HUDEP-2 (cell line): ENCODE results near the gene REP15.
"Not testable (repeated sequence)": the region's sequence is repeated elsewhere in the genome, so short reads cannot be mapped to it uniquely, and the experiment has no call there.

ENCODE experiments used
- DNase-seq, 76 experiments: peaks; one replicate each; lab custom pipeline; 2025; ENCODE audit not compliant: unreplicated experiment in 76 of 76; lab: John Stamatoyannopoulos, UW

REP15 gene, protein sequence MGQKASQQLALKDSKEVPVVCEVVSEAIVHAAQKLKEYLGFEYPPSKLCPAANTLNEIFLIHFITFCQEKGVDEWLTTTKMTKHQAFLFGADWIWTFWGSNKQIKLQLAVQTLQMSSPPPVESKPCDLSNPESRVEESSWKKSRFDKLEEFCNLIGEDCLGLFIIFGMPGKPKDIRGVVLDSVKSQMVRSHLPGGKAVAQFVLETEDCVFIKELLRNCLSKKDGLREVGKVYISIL

GRCh38 chr12:27696293-27696652 is at the start of gene REP15:
REP15 (plus strand) TSS chr12:27696447; CDS start chr12:27696563, 116 bp downstream.
- no peak for DNase-seq

- no peak for DNase-seq
Observed at GRCh38 chr12:27650011-27650410, 46.2 kb upstream of the REP15 start.

DNA sequence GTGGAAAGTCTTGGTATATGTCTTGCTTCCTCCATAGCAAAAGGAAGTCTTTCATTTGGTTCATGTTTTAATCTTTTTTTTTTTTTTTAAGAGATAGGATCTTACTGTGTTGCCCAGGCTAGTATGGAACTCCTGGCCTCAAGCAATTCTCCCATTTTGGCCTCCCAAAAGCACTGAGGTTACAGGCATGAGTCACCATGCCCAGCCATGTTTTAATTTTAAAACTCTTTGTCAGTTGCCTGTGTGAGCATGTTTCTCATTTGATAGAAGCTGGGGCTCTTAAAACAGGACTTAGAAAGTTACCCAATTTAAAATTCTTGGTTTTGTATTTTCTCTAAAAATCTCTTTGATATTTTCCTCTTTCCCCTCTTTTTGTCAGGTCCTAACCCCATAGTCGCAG is 45.0 kb upstream of the REP15 start:
- no peak for DNase-seq

GRCh38 chr12:27652174-27652763 is 44.0 kb upstream of the REP15 start:
- DNase-seq = peak in 23 of 76 experiments; percentile 1 to 48 (median 23)

- no peak for DNase-seq
Observed at GRCh38 chr12:27653661-27654060, 42.6 kb upstream of the REP15 start.

- DNase-seq = not testable (repeated sequence)
Observed at GRCh38 chr12:27655476-27655875, 40.8 kb upstream of the REP15 start.

GRCh38 chr12:27657296-27657695 is 39.0 kb upstream of the REP15 start:
- DNase-seq = no peak

- DNase-seq = no peak
Observed at GRCh38 chr12:27665704-27666103, 30.5 kb upstream of the REP15 start.

DNA sequence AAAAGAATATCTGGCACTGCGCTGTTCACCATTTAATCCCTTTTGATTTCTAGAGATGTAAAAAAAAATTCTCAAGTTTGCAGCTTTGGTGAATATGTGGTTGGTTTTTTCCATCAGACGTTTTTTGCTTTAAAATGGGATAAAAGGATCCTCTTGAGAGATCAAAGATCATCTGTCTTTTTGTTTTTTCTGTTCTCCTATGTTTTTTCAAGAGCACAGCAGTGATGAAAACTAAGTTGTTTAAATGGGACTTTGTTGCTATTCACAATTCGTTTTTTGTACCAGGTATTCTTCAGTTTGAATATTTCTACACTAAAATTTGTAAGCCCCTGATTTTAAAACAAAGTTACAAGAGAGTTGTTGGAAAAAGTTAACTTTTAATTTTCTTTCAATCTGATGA is 29.7 kb upstream of the REP15 start:
- DNase-seq = no peak

DNA sequence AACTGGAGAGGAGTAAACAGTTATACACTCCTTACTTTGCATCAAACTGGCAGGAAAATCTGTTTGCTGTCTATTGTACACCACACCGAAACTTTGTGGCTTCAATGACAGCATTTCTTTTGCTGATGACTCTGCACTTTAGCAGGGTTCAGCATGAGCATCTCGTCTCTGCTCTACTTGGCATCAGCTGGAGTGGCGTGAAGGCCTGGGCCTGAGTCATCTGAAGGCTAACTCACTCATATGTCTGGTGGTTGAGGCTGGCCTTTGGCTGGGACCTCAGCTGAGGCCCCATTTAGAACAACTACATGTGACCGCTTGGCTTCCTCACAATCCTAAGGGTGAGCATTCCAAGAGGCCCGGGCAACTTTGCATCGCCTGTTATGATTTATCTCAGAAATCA is 28.7 kb upstream of the REP15 start:
- no peak for DNase-seq

- DNase-seq = no peak
Observed at GRCh38 chr12:27672051-27672450, 24.2 kb upstream of the REP15 start.

DNA sequence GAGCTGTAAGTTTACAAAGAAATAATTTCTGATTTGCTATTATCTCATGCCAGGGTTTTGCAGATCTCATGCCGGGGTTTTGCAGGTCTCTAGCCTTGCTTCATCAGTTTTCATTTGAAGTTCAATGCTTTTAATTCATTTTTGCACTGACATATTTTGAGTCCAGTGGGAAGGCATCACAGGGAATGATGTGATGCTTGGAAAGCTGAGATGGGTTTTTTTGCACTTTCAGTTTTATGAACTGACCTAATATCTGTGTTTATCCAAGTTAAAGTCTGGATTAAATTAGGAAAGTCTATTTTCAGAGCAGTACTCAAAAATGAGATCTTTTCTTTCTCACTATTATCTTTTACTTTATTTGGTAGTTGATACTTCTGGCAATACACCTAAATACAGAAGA is 23.6 kb upstream of the REP15 start:
- no peak for DNase-seq

DNA sequence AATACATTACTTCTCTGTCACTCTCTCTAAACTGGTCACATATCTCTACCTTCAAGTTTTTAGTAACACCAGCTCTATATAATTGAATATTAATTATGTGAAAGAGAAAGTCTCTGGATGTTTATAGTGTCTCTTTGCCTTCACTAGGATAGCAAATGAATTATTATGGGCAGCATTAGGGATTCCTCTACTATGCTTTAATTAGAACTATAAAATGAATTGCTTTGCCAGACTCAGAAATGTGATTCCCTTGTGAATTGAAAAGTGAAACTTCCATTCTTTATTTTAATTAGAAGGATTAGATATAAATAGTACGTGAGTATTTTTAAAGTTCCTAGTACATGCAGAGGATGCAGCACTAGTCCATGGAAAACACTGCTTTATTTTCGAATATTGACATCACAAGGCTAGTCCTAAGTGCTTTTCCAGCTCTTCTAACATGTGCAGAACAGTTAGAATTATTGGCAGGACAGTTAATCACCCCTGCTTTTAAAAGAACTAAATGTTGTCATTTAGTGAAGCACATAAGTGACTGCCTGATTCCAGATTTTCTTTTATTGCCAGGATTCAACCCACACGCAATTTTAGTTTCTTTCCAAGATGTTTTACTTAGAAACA is 23.0 kb upstream of the REP15 start:
- DNase-seq = no peak

GRCh38 chr12:27674989-27675388 is 21.3 kb upstream of the REP15 start:
- no peak for DNase-seq

GRCh38 chr12:27680619-27681018 is 15.6 kb upstream of the REP15 start:
- DNase-seq = no peak

DNA sequence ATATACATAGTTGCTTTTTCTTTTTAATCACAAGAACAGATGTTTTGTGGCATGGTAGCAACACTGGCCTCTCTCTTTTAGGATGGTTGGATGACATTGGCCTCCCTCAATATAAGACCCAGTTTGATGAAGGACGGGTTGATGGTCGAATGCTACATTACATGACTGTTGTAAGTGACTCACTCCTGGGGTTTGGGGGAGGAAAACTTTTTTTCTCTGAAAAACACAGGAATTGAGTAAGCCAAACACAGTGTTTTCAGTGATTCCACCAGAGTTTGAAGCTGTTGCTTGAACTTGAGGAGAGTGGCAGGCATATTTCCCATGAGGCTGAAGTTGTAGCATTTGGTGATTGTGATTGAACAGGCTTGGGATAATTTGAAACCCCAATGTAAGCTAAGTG is 13.7 kb upstream of the REP15 start:
- DNase-seq = no peak

DNA sequence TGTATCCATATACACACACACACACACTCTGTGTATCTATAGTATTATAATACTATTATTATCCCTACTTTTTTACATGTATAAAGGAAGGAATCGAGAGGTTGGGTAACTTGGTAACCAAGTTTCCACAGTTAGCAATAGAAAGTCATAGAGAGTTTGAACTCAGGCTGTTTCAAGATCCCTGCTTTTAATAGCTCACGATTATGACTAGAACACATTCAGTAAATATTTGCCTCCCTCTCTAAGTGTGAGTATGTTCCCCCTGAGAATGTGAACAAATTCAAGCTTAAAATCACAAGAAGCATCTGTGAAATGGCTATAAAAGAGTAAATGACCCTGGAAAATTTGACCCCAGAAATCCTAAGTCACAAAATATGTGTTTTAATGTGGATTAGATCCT is 11.0 kb upstream of the REP15 start:
- no peak for DNase-seq

- no peak for DNase-seq
Observed at GRCh38 chr12:27686147-27686546, 10.1 kb upstream of the REP15 start.

- no peak for DNase-seq
Observed at GRCh38 chr12:27688671-27689070, 7.6 kb upstream of the REP15 start.

DNA sequence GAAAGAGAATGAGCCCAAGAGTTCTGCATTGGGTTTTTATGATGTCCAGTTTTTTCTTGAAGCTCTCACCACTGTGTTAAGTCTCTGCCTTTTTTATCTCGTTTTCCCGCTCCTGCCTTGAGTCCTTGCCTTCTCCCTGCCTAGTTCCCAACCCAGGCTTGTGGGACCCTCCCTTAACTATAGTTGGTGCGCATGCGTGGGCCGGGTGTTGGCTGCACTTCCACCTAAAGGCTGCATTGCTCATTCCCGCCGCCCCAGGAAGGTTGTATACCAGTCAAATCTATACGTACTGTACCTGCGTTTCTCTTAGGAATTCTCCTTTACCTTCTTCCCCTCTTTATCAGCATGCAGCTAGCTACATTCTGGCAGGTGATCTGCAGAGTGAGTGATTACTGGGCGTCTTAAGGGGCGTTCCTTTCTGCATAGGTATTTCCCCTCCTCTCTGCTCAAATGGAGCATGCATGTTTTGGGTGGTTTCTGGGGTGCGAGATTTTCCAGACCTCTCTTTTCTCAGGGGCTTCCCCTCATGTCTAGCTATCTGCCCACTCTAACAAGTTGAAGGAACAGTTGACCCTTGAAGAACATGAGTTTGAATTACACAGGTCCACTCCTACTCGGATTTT is 6.6 kb upstream of the REP15 start:
- no peak for DNase-seq

GRCh38 chr12:27693403-27693802 is 2.8 kb upstream of the REP15 start:
- no peak for DNase-seq
